ENCODE results near the gene ESR1.
"Not testable (repeated sequence)": the region's sequence is repeated elsewhere in the genome, so short reads cannot be mapped to it uniquely, and the experiment has no call there.

ESR1 gene

DNA sequence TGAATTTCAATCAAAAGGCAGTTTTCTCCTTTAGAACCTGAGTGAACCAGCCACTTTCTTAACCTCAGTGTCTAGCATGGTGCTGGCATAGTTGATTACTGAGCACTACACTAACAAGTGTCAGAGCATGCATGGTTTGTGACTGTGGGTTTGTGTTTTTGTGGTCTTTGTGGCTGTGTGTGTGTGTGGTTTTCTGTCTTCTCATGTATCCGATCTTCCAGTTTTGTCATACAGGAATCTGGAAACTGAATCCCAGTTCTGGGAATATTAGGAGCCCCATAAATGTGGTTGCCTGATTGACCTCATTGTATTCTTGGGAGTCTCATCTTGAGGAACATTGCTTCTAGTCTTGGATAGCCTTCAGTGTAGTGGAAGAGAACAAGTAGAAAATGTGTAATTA is 73.7 kb downstream of the ESR1 start:
- TF ChIP-seq PATZ1 (CRISPR knock-in tag; IDR thresholded peaks at IDR 0.05; ENCODE audit: borderline replicate concordance) = no peak
- no peak for TF ChIP-seq CSDC2 (CRISPR knock-in tag; IDR thresholded peaks at IDR 0.05)
- TF ChIP-seq BACH2 (CRISPR knock-in tag; IDR thresholded peaks at IDR 0.05; ENCODE audit: borderline replicate concordance) = no peak
- no peak for ATAC-seq

DNA sequence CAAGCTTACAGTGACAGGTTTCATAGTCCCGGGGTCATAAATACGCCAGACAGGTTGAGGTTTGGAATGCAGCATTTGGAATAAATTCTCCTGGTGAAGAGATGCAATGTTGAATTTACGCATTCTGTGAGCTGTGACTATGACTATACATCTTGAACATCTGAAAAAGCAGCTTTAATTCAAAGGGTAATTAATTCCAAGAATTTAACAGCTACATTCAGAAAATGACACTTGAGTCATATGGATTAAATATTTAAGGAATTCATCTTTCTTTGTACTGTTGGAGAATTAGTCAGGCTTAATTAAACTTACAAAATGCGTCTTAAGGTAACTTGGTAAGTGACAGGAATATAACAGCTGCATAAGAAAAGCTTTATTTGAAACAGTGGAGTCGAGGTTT is 74.7 kb downstream of the ESR1 start:
- ATAC-seq = no peak
- TF ChIP-seq ZNF70 (CRISPR knock-in tag; IDR thresholded peaks at IDR 0.05) (no peak), RARB (CRISPR knock-in tag; IDR thresholded peaks at IDR 0.05) (no peak), ARNTL (CRISPR knock-in tag; IDR thresholded peaks at IDR 0.05; ENCODE audit: borderline replicate concordance, low read depth) (no peak), ZFP30 (CRISPR knock-in tag; IDR thresholded peaks at IDR 0.05) (no peak), PPARA (CRISPR knock-in tag; IDR thresholded peaks at IDR 0.05; ENCODE audit: borderline replicate concordance) (no peak), CREB5 (CRISPR knock-in tag; IDR thresholded peaks at IDR 0.05; ENCODE audit: low read depth) (no peak), CSDC2 (CRISPR knock-in tag; IDR thresholded peaks at IDR 0.05) (no peak), ZNF565 (CRISPR knock-in tag; conservative IDR thresholded peaks at IDR 0.05; ENCODE audit: low read depth) (no peak), CSRNP3 (CRISPR knock-in tag; IDR thresholded peaks at IDR 0.05) (no peak), GLIS3 (CRISPR knock-in tag; IDR thresholded peaks at IDR 0.05) (no peak), OSR1 (CRISPR knock-in tag; IDR thresholded peaks at IDR 0.05) (no peak), PATZ1 (CRISPR knock-in tag; IDR thresholded peaks at IDR 0.05; ENCODE audit: borderline replicate concordance) (no peak), ZC3H10 (CRISPR knock-in tag; IDR thresholded peaks at IDR 0.05) (no peak), ISL1 (CRISPR knock-in tag; IDR thresholded peaks at IDR 0.05) (no peak), POU6F1 (CRISPR knock-in tag; IDR thresholded peaks at IDR 0.05; ENCODE audit: borderline replicate concordance, low read depth) (no peak)
- TF ChIP-seq, protein P1, sequence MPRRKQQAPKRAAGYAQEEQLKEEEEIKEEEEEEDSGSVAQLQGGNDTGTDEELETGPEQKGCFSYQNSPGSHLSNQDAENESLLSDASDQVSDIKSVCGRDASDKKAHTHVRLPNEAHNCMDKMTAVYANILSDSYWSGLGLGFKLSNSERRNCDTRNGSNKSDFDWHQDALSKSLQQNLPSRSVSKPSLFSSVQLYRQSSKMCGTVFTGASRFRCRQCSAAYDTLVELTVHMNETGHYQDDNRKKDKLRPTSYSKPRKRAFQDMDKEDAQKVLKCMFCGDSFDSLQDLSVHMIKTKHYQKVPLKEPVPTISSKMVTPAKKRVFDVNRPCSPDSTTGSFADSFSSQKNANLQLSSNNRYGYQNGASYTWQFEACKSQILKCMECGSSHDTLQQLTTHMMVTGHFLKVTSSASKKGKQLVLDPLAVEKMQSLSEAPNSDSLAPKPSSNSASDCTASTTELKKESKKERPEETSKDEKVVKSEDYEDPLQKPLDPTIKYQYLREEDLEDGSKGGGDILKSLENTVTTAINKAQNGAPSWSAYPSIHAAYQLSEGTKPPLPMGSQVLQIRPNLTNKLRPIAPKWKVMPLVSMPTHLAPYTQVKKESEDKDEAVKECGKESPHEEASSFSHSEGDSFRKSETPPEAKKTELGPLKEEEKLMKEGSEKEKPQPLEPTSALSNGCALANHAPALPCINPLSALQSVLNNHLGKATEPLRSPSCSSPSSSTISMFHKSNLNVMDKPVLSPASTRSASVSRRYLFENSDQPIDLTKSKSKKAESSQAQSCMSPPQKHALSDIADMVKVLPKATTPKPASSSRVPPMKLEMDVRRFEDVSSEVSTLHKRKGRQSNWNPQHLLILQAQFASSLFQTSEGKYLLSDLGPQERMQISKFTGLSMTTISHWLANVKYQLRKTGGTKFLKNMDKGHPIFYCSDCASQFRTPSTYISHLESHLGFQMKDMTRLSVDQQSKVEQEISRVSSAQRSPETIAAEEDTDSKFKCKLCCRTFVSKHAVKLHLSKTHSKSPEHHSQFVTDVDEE (CRISPR knock-in tag; IDR thresholded peaks at IDR 0.05) = no peak

DNA sequence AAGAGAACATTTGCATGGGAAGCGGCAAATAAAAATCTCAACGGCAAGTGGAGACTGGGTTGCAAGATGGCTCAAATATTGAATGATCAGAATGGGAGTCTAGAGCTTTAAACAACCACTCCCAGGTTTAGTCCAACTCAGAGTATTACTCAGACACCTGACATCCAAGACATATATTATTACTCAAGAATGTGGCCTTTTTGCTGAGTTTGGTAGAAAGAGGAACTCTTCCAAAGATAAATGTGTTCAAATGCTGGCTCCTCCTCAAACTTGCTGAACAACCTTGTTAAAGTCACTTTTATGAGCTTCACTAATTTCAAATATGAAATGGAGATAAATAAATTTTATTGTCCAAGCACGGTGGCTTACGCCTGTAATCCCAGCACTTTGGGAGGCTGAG is 77.8 kb downstream of the ESR1 start:
- no peak for ATAC-seq
- TF ChIP-seq RARB (CRISPR knock-in tag; IDR thresholded peaks at IDR 0.05) (no peak), GLIS3 (CRISPR knock-in tag; IDR thresholded peaks at IDR 0.05) (no peak)

- TF ChIP-seq ESRRG (CRISPR knock-in tag; IDR thresholded peaks at IDR 0.05) = no peak
- TF ChIP-seq ZNF70 (CRISPR knock-in tag; IDR thresholded peaks at IDR 0.05) = no peak
- no peak for TF ChIP-seq TCF4 (CRISPR knock-in tag; IDR thresholded peaks at IDR 0.05; ENCODE audit: borderline replicate concordance)
- no peak for TF ChIP-seq ZNF565 (CRISPR knock-in tag; conservative IDR thresholded peaks at IDR 0.05; ENCODE audit: low read depth)
- no peak for TF ChIP-seq SNAI2 (CRISPR knock-in tag; IDR thresholded peaks at IDR 0.05)
- no peak for TF ChIP-seq ARNTL (CRISPR knock-in tag; IDR thresholded peaks at IDR 0.05; ENCODE audit: borderline replicate concordance, low read depth)
- ATAC-seq = no peak
These were observed 84.0 kb downstream of the ESR1 start for GRCh38 chr6:151891524-151891923.

DNA sequence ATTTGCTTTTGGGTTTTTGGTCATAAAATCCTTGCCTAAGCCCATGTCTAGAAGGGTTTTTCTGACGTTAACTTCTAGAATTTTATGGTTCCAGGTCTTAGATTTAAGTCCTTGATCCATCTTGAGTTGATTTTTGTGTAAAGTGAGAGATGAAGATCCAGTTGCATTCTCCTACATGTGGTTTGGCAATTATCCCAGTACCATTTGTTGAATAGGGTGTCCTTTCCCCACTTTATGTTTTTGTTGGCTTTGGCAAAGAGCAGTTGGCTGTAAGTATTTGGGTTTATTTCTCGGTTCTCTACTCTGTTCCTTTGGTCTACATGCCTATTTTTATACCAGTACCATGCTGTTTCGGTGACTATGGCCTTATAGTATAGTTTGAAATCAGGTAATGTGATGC is 86.9 kb downstream of the ESR1 start:
- ATAC-seq = not testable (repeated sequence)

DNA sequence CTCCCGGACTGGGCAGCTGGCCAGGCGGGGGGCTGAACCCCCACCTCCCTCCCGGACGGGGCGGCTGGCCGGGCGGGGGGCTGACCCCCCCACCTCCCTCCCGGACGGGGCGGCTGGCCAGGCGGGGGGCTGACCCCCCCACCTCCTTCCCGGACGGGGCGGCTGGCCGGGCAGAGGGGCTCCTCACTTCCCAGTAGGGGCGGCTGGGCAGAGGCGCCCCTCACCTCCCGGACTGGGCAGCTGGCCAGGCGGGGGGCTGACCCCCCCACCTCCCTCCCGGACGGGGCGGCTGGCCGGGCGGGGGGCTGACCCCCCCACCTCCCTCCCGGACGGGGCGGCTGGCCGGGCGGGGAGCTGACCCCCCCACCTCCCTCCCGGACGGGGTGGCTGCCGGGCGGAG is 91.7 kb downstream of the ESR1 start:
- ATAC-seq = not testable (repeated sequence)

DNA sequence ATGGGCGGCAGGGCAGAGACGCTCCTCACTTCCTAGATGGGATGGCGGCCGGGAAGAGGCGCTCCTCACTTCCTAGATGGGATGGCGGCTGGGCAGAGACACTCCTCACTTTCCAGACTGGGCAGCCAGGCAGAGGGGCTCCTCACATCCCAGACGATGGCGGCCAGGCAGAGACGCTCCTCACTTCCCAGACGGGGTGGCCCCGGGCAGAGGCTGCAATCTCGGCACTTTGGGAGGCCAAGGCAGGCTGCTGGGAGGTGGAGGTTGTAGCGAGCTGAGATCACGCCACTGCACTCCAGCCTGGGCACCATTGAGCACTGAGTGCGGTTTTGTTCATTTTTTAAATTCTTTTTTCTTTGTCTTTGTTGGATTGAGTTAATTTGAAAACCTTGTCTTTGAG is 92.3 kb downstream of the ESR1 start:
- ATAC-seq = not testable (repeated sequence)
